Urothelium cell line (cell line): ENCODE data around the gene GOT2.
A peak's percentile ranks its signal among the peaks of the same experiment; 100 is the strongest.
"Not testable (repeated sequence)": the region's sequence is repeated elsewhere in the genome, so short reads cannot be mapped to it uniquely, and the experiment has no call there.

Experiments used
- DNase-seq: peaks from one replicate; pipeline ENCODE4 v3.0.0; 2011; ENCODE audit warnings: low spot score, mixed read lengths
- FAIRE-seq: peaks from 2 replicates; lab custom pipeline; 2011; peaks lifted over from hg19 to GRCh38; lab: Jason Lieb, UNC

GOT2 gene

DNA sequence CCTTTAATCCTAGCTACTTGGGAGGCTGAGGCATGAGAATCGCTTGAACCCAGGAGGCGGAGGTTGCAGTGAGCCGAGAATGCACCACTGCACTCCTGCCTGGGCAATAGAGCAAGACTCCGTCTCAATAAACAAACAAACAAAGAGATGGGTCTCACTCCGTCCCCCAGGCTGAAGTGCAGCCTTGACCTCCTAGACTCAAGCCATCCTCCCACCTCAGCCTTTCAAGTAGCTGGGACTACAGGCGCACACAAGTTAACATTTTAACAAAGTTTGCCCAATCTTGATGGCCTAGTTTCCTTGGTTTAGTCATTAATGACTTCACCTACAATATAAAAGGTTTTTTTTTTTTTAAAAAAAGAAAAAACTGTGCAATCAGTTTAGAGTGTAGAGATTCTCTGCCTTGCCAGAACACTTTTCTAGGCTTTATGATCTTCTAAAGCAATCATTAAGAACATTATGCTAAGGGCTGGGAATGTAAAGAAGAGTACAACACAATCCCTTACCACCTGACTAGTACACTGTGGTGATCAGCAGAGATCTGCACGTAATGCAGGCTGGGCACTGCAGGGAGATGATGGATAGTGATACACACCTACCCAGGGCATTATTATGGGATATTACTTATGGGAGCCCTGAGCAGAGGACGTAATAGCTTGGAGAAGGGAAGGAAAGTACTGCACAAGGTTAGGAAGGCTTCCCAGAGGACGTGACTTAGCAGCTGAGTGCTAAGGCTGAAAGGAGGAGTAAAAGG is 6.9 kb downstream of the GOT2 start:
- no peak for FAIRE-seq

GRCh38 chr16:58723109-58723508 is 11.0 kb downstream of the GOT2 start:
- no peak for DNase-seq
- FAIRE-seq: no peak

More for the DNA sequence above, 6.9 kb downstream of the GOT2 start:
- no peak for DNase-seq

DNA sequence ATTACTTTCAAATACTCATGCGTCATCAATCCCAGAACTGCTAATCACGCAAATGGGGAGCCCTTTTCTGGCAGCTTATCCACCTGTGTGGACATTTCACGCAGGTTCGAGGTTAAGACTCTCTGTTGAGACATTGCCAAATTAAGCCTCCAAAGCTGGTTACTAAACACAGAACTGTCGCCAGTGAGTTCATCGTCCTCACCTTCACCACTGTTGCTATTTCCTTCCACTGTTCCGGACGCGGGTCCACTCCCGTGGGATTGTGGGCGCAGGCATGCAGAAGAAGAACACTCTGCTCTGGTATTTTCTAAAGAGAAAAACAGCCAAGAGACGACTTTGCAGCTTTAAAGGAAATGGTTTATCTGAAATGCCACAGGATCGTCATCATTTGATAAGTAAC is 16.1 kb downstream of the GOT2 start:
- FAIRE-seq (no peak), DNase-seq (no peak)

GRCh38 chr16:58716468-58716867 is 17.6 kb downstream of the GOT2 start:
- DNase-seq (no peak), FAIRE-seq (no peak)

DNA sequence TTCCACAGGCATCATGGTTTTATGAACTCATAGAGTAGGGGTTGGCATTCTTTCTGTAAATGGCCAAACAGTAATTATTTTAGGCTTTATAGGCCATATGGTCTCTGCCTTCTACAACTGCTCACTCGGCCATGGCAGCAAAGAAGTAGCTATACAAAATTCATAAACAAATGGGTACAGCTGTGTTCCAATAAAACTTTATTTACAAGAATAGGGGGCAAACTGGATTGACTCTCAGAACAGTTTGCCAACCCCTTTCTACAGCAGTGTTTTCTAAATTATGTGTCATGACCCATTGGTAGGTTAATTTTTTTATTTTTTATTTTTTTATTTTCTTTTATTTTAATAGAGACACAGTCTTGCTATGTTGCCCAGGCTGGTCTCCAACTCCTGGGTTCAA is 20.4 kb downstream of the GOT2 start:
- no peak for FAIRE-seq

DNA sequence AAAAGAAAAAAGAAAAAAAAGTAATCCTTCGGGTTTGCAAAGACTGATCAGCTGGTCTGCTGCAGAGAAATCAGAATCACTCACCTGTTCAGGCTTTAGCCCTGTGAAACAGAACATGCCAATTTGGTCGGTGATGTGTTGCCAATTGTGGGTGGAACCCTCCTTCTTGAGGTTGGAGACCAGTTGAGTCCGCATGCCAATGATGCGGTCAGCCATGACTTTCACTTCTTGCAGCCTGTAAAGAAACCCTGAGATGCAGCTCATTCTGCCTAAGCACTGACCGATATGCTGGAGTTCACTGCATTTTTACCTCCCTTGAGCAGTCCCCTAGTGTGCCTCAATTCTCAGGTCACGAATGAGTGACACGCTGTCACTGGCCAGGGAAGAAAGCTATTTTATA is 24.8 kb downstream of the GOT2 start:
- FAIRE-seq (no peak), DNase-seq (no peak)

More for the DNA sequence above, 20.4 kb downstream of the GOT2 start:
- no peak for DNase-seq

DNA sequence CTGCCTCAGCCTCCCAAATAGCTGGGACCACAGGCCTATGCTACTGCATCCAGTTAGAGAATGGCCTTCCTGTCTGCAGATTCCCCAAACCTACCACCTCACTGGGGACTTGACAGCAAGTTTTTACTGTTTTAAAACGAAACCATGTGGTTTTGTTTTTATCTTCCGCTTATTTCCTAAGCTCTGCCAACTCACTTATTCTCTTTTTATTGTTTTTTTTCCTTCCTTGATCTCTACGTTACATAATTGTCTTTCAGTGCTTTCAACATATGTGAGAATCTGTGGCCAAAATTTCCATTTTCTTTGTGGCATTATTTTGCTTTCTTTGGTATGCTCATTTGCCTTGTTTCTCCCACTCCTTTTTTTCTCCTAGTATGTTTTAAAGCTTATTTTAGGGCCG is 35.0 kb downstream of the GOT2 start:
- DNase-seq: no peak
- FAIRE-seq: no peak

DNA sequence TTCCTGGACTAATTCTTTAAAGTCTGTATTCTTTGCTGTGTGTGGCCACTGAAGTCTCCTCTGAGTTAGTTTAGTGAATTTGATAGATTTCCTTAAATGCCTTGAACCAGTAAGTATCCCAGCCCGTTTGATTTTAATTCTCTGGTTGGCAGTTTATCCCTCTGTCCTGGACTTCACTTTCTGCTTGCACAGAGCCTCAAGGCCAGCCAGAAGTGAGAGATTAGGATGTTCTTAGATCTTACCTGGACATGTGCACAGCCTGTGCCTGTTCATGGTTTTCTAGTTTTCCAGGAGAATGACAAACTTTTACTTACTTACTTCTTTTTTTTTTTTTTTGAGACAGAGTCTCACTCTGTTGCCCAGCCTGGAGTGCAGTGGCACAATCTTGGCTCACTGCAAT is 38.7 kb downstream of the GOT2 start:
- no peak for FAIRE-seq
- DNase-seq: no peak

- DNase-seq (no peak), FAIRE-seq (no peak)
Observed at GRCh38 chr16:58692450-58692849, 41.7 kb downstream of the GOT2 start.

GRCh38 chr16:58686985-58687706 is 47.0 kb downstream of the GOT2 start:
- FAIRE-seq, DNase-seq: not testable (repeated sequence)

DNA sequence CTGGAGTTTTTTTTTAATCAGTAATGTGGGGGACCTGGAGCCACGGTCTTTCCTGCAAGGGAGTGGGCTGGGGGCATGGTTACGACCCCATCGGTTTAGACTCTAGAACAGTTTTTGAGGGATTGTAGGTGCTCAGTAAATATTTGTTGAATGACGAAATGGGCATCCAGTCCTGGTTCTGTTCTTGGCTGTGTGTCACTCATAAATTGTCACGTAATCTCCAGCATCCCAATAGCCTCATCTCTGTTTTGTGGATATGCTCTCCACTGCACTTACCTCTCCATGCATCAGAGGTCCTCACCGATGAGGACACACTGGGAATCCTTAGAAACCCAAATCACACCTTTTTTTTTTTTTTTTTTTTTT is 49.0 kb downstream of the GOT2 start:
- no peak for FAIRE-seq
- DNase-seq: no peak

DNA sequence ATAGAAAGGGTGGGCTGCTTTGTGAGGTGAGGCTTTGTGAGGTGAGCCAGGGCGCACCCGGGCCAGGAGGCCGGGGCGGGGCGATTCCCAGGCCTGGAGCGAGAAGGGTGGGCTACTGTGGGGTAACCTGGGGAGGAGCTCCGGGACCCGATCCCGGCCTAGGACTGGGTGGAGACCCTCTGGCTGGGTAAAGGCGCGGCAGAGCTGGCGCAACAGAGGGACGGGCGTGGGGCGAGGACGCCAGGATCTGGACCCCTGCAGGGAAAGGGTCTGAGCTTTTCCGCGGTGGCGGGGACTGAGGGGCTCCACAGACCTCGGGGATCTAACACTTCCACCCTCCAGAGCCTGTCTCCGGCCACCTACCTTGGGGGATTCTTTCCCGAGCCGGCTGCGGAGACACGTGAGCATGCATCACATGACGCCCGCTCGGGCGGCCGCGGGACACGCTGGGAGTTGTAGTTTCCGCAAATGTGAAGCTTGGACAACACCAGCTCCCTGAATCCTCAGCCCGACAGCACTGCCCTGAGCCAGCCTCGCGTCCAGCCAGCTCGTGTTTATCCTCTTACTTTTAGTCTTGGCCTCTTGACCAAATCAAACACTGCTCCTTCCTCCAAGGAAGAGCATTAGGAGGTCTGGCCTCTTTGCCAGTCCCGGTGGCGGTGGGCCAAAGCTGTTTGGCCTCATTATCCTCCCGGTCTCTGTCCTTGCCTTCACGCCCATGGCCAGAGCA is 49.6 kb downstream of the GOT2 start, which contains the start of gene SLC38A7:
SLC38A7 (minus strand) TSS at position 417 of the 730 bp plus-strand sequence. CDS start 4,644 bp downstream, outside the sequence.
- peak; percentile 95 for DNase-seq
- FAIRE-seq: peak; percentile 52

- DNase-seq (no peak), FAIRE-seq (no peak)
Observed at GRCh38 chr16:58684001-58684353, 50.1 kb downstream of the GOT2 start.

GRCh38 chr16:58679763-58680162 is 54.4 kb downstream of the GOT2 start:
- DNase-seq: no peak
- no peak for FAIRE-seq

- DNase-seq (no peak), FAIRE-seq (no peak)
Observed at GRCh38 chr16:58678716-58679115, 55.4 kb downstream of the GOT2 start.

DNA sequence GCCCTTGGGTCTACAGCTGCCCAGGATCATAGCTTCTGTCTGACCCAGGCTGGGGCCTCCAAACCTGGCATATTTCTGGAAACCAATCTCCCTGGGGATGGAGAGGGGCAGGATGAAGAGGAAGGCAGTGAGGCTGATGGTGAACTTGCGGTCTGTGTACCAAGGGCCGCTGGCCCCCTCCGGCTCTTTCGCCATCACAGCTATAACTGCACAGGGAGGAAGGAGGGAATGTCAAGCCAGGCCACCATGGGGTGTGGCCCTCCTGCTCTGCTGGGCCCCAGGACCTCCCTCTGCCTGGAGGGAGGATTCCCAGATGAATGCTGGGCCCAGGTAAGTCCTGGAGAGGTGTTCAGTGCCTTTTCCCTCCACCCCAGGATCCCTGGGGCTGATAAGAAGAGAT is 55.8 kb downstream of the GOT2 start:
- DNase-seq: no peak
- FAIRE-seq: no peak

GRCh38 chr16:58670946-58671583 is 63.1 kb downstream of the GOT2 start:
- FAIRE-seq (no peak), DNase-seq (no peak)

DNA sequence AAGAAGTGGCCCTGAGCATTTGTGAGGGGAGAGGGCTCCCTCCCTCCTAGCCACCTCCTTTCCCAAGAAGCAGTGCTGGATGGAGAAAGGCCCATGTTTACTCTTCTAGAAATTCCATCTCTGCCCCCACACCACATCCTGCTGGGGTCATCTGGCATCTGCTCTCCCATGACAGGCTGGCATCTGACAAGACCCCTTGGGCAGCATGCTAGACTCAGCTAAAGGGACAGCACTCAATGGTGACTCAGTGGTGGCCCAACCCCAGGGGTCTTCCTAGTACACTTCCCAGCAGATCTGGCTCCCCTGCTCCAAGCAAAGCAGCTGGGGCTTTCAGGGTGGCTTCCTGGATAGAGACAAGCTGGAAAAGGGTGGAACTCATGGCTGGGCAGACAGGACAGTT is 63.9 kb downstream of the GOT2 start:
- FAIRE-seq: no peak

DNA sequence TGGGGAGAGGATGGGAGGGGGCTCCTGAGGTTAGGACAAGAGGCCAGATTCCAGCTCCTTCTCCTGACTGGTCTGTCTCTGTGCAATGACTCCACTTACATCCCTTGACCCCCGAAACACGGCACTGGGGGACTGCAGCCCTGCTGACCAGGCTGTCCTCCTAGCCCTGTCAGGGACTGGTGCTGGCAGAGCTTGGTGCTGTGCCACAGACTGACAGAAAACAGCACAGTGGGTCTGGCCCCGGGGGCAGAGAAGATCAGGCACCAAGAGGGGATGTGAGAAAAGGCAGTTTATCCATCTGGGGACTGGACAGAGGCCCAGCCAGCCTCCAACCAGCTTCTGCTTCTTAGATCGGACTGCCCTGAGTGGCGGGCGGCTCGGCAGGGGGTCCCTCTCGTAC is 68.9 kb downstream of the GOT2 start:
- DNase-seq (no peak), FAIRE-seq (no peak)

More for the DNA sequence above, 63.9 kb downstream of the GOT2 start:
- no peak for DNase-seq

DNA sequence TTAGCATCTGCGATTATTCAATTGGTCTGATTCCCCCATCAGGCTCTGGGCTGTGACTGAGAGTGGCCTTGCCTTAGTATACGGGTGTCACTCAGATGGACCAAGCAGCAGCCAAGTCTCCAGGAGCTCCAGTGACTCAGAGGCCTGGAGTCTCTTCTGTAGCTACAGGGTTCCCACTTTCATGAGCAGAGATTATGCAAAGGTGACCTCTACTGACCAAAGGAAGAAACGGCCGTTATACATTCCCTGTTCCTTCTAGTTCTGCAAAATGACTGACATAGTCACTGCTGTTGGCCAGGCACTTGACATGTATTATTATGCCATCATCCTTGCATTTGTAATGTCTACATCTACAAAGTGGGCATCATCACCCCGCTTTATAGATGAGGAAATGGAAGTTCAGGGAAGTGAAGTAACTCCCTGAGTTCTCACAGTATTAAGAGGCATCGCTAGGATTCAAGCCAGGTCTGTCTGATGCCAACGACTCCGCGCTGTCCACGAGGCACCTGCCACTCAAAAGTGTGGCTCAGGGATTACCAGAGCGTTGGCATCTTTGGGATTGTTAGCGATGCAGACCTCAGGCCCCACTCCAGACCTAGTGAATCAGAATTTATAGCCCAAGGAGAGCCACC is 72.8 kb downstream of the GOT2 start:
- peak; percentile 85 for DNase-seq
- no peak for FAIRE-seq

- DNase-seq, FAIRE-seq: not testable (repeated sequence)
Observed at GRCh38 chr16:58659911-58660310, 74.2 kb downstream of the GOT2 start.
